GM12892 (cell line): ENCODE measurements around the gene TENT5A.

Source experiments
- POLR2A ChIP-seq: IDR thresholded peaks from 2 replicates; pipeline ENCODE4 v1.6.1; 2011; ENCODE audit warnings: low read depth, low read length, control low read depth
- POLR2AphosphoS5 ChIP-seq: IDR thresholded peaks from 2 replicates; pipeline ENCODE4 v1.6.1; 2011; ENCODE audit warnings: low read depth, low read length, control low read depth

DNA sequence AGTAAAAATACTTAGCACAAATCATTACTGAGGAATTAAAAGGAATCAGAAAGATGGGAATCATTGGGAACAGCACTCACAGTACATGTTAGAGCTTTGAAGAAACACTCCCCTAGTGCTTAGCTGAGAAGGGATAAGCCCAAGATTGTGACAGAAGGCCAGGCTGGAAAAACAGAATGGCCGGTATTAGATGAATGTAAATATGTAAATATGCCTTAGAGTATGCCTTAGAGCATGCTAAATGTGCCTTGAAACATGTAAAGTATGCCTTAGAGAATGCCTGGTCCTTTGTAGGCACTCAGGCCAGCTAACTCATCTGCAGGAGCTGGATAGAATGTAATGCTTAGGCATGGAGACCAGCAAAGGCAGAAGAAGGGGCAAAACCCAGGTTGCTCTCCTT lies 10.6 kb upstream of the TENT5A start:
- TF ChIP-seq POLR2A (no peak), POLR2AphosphoS5 (no peak)
